IMR-90 (cell line): ENCODE measurements around the gene LGALS3. TPM values are rescaled to one million over a fixed set of nuclear protein-coding genes. Genes with fewer than 3 reads are reported as not detected.

ENCODE experiments used
- ATAC-seq: fragments of 200-7000 bp; cut with Tn5 transposase; 2 replicates; pipeline ENCODE4 v1.9.1; 2020; ENCODE audit warnings: low read depth, mild to moderate bottlenecking, moderate library complexity
- BruUV-seq: library from RNA; stranded (reverse); fragments of 400-500 nt; replicated peaks from 2 replicates; lab custom pipeline; 2021; lab: Mats Ljungman, UMichigan
- CTCF ChIA-PET: fragments of 300-600 bp; formaldehyde crosslinking; extraction: SDS; loops from one replicate; lab custom pipeline; 2021; ENCODE audit warnings: antibody characterized with exemption; lab: Yijun Ruan, JAX
- POLR2A ChIA-PET: fragments of 300-600 bp; sonication (Branson Sonifier 250); formaldehyde crosslinking; loops from one replicate; lab custom pipeline; 2022; ENCODE audit warnings: antibody characterized with exemption; ENCODE audit not compliant: unreplicated experiment; lab: Charles Lee
- DNase-seq: peaks from one replicate; pipeline ENCODE4 v3.0.0; 2013
- H2AFZ ChIP-seq: replicated peaks from 2 replicates; pipeline ENCODE3; 2013; ENCODE audit warnings: low read length, mild to moderate bottlenecking; ENCODE audit not compliant: poor library complexity
- H2AK5ac ChIP-seq: 2 replicates; pipeline ENCODE4 v1.6.1; 2013; ENCODE audit warnings: low read depth, low read length, inconsistent platforms
- H2AK9ac ChIP-seq: replicated peaks from 2 replicates; pipeline ENCODE3; 2013; ENCODE audit warnings: mild to moderate bottlenecking, low read depth, low read length, moderate library complexity; ENCODE audit not compliant: poor library complexity
- H2BK120ac ChIP-seq: 2 replicates; pipeline ENCODE4 v1.6.1; 2013; ENCODE audit warnings: low read depth, low read length, inconsistent platforms
- H2BK15ac ChIP-seq: 3 replicates; pipeline ENCODE4 v1.6.1; 2013; ENCODE audit warnings: low read depth, low read length, inconsistent platforms
- H2BK20ac ChIP-seq: 2 replicates; pipeline ENCODE4 v1.6.1; 2013; ENCODE audit warnings: low read depth, mild to moderate bottlenecking, inconsistent platforms, low read length, moderate library complexity
- H2BK5ac ChIP-seq: 2 replicates; pipeline ENCODE4 v1.6.1; 2013; ENCODE audit warnings: mild to moderate bottlenecking, low read depth, low read length, inconsistent platforms; ENCODE audit not compliant: poor library complexity, severe bottlenecking
- H3K14ac ChIP-seq: replicated peaks from 2 replicates; pipeline ENCODE4 v1.6.1; 2013; ENCODE audit warnings: low read depth, low read length, inconsistent platforms
- H3K18ac ChIP-seq: 2 replicates; pipeline ENCODE4 v1.6.1; 2013; ENCODE audit warnings: low read depth, low read length, control low read depth
- H3K23ac ChIP-seq: 2 replicates; pipeline ENCODE4 v1.6.1; 2013; ENCODE audit warnings: low read depth, low read length, inconsistent platforms
- H3K27ac ChIP-seq: 2 replicates; pipeline ENCODE4 v1.5.1; 2013; ENCODE audit warnings: mild to moderate bottlenecking, control low read depth, low read length; ENCODE audit not compliant: insufficient read depth
- H3K27me3 ChIP-seq: 2 replicates; pipeline ENCODE4 v1.6.1; 2013; ENCODE audit warnings: low read length; ENCODE audit not compliant: control insufficient read depth, insufficient read depth
- H3K36me3 ChIP-seq: 2 replicates; pipeline ENCODE4 v1.6.1; 2013; ENCODE audit warnings: low read length, mixed read lengths; ENCODE audit not compliant: control insufficient read depth, insufficient read depth
- H3K4ac ChIP-seq: 2 replicates; pipeline ENCODE4 v1.6.1; 2013; ENCODE audit warnings: low read depth, low read length, inconsistent platforms
- H3K4me1 ChIP-seq: 2 replicates; pipeline ENCODE4 v1.6.1; 2013; ENCODE audit warnings: low read length, mixed read lengths; ENCODE audit not compliant: control insufficient read depth, insufficient read depth
- H3K4me2 ChIP-seq: 2 replicates; pipeline ENCODE4 v1.6.1; 2013; ENCODE audit warnings: low read depth, mild to moderate bottlenecking, control low read depth, low read length, moderate library complexity
- H3K4me3 ChIP-seq: 2 replicates; pipeline ENCODE4 v1.5.1; 2013; ENCODE audit warnings: low read depth, mild to moderate bottlenecking, control low read depth, low read length, moderate library complexity; ENCODE audit not compliant: insufficient read depth
- H3K56ac ChIP-seq: 2 replicates; pipeline ENCODE4 v1.6.1; 2013; ENCODE audit warnings: low read length, inconsistent platforms; ENCODE audit not compliant: insufficient read depth; ENCODE audit errors: extremely low read depth
- H3K79me1 ChIP-seq, 2 experiments: 2 replicates each; pipeline ENCODE4 v1.6.1; 2013; ENCODE audit warnings: low read length in 2 of 2, inconsistent platforms in 1 of 2, low read depth in 1 of 2
- H3K9ac ChIP-seq: 2 replicates; pipeline ENCODE4 v1.6.1; 2013; ENCODE audit warnings: low read depth, low read length, control low read depth
- H3K9me1 ChIP-seq: 2 replicates; pipeline ENCODE4 v1.6.1; 2013; ENCODE audit warnings: low read length, inconsistent platforms; ENCODE audit not compliant: insufficient read depth
- H3K9me3 ChIP-seq: 2 replicates; pipeline ENCODE4 v1.6.1; 2013; ENCODE audit warnings: low read length; ENCODE audit not compliant: control insufficient read depth, insufficient read depth
- H4K20me1 ChIP-seq: 2 replicates; pipeline ENCODE4 v1.6.1; 2013; ENCODE audit warnings: low read length, inconsistent platforms; ENCODE audit not compliant: insufficient read depth
- H4K5ac ChIP-seq: 2 replicates; pipeline ENCODE4 v1.6.1; 2013; ENCODE audit warnings: mild to moderate bottlenecking, low read depth, low read length, control low read depth
- H4K8ac ChIP-seq, 2 experiments: 2 replicates each; pipeline ENCODE4 v1.6.1; 2013; ENCODE audit warnings: low read depth in 2 of 2, low read length in 2 of 2, control low read depth in 1 of 2, inconsistent platforms in 1 of 2
- H4K91ac ChIP-seq: 2 replicates; pipeline ENCODE4 v1.6.1; 2013; ENCODE audit warnings: low read depth, low read length, inconsistent platforms; ENCODE audit not compliant: insufficient read depth
- BHLHE40 ChIP-seq: fragments of 150-350 bp; IDR thresholded peaks from 2 replicates; pipeline ENCODE4 v1.6.1; 2016; ENCODE audit warnings: mild to moderate bottlenecking, low read depth, low read length
- NFE2L2 ChIP-seq: fragments of 150-350 bp; IDR thresholded peaks from 2 replicates; pipeline ENCODE4 v1.6.1; 2016; ENCODE audit warnings: low read depth, mild to moderate bottlenecking, low read length
- WGBS, 2 experiments: methylation state at CpG; one replicate each; pipeline versions ENCODE4 v1.1.5 to v1.1.7; 2013; ENCODE audit warnings: missing lambda C conversion rate in 2 of 2; ENCODE audit not compliant: insufficient read length in 1 of 2; ENCODE audit errors: extremely low coverage in 2 of 2; 5-methylcytosine and 5-hydroxymethylcytosine counted together
- dilution Hi-C: fragments of 300-500 bp; cut with HindIII; formaldehyde crosslinking; loops from one replicate; pipeline ENCODE4 v1.14.3; 2018; ENCODE audit warnings: low sequenced_read_pairs; ENCODE audit not compliant: unreplicated experiment
- in situ Hi-C: fragments of 300-500 bp; cut with MboI; formaldehyde crosslinking; loops from 3 replicates; pipeline ENCODE4 v1.14.3; 2019; ENCODE audit warnings: low sequenced_read_pairs, inconsistent platforms, mixed read lengths
- intact Hi-C: fragments of 100-400 bp; cut with micrococcal nuclease; formaldehyde crosslinking; loops from 2 replicates; pipeline ENCODE4 v1.10.0; 2022
- polyA plus RNA-seq, 3 experiments: library from polyadenylated mRNA; depleted of rRNA; stranded (reverse); fragments of >200 nt; gene quantifications; 2 replicates each; pipeline ENCODE4 v1.2.3, GENCODE V29; 2012; ENCODE audit warnings: low replicate concordance in 1 of 3
- total RNA-seq: library from RNA; depleted of rRNA; stranded (reverse); fragments of >200 nt; gene quantifications from 2 replicates; pipeline ENCODE4 v1.2.3, GENCODE V29; 2012

Gene LGALS3
- total and polyA plus RNA-seq, 2 of the 4 experiments (the other 2 are of a cell fraction) = 84.4 to 171 TPM

DNA sequence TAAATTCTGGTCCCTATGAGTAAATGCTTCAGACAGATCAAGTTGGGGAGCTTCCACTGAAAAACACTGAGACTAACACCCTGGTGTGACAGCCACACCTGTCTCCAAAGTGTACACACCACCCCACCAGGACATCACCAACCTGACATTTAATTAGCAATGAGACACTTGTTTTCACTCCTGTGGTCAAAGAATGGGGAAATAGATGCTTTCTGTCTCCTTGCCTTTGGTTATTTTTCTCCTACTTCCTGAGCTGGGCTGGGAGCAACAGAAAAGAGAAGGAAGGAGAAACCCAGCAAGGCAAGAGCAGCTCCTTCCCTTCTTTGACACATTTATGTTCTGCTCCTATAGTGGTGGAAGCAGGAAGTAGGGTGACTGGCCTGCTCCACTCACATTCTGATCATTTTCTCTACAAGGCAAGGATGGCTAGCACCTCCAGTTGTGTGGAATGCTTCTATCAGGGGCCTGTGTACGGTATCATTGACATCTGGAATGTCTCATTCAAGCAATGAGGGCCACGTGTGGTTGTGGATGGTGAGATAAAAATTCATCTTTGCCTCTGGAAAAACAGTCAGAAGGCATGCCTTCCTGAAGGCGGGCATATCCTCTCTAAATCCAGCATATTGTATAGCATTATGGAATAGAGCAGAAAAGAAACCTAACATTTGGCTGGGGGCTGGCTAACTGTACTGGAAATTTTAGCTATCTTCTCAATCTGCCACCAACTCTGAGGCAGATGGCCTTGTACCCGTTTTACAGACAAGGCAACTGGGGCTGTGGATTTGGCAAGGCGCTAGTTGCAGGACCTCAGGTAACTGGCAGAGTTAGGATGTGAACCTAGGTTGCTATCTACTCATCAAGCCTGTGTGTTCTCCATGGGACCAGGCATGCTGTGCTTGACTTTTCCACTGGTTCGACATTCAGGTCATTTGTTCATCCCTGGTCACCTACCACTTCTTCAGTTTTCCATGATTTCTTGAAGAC is 24.8 kb upstream of the LGALS3 start:
- Histone ChIP-seq H3K79me1 (peaks cover 2 to 18% of the 10 kb centered on the region in 2 experiments; a peak in 3 of 4 replicates), H3K36me3 (no peaks in the 10 kb centered on the region), H3K27ac (peak overlapping the region; percentile 96), H2BK5ac (peak overlapping the region; percentile 97), H4K91ac (peak overlapping the region; percentile 99), H3K56ac (peak overlapping the region; percentile 93), H2AK9ac (peak overlapping the region; percentile 92), H3K9me1 (peaks cover 20% of the 10 kb centered on the region), H3K9ac (peak overlapping the region; percentile 68), H3K4me1 (peaks cover 30% of the 10 kb centered on the region), H3K18ac (peak overlapping the region; percentile 98), H3K27me3 (no peaks in the 10 kb centered on the region), H3K4ac (peak overlapping the region; percentile 99), H2BK15ac (peak overlapping the region; percentile 96), H2BK120ac (peak overlapping the region; percentile 99), H3K4me3 (no peak overlapping the region), H3K14ac (peak overlapping the region; percentile 96), H3K4me2 (no peak overlapping the region), H4K5ac (peak overlapping the region; percentile 94), H2BK20ac (peak overlapping the region; percentile 99), H4K20me1 (0 out of 2 replicates have a peak, but pooled peaks cover 3% of the 10 kb centered on the region), H4K8ac (peak overlapping the region; percentile 45 to 90), H2AFZ (peak overlapping the region; percentile 50), H3K9me3 (peaks cover 7% of the 10 kb centered on the region), H2AK5ac (peak overlapping the region; percentile 93), H3K23ac (peak overlapping the region; percentile 92)
- intact Hi-C loops = loop anchor here (2.0 to 5.0 kb wide), 3 partner anchors 19 to 48 kb away; no protein-coding TSS in a partner anchor
- no peak for ATAC-seq
- DNase-seq = no peak
- POLR2A ChIA-PET = interaction anchor here (0.5 to 1.2 kb wide), 2 partner anchors 25 to 95 kb away, joined by 3 to 6 read pairs; partner anchors contain the start of gene LGALS3
- in situ Hi-C loops = no loop called here
- CTCF ChIA-PET = interaction anchor here (1.0 kb wide), 1 partner anchor 33 kb away, joined by 4 read pairs; no protein-coding TSS in a partner anchor
- dilution Hi-C loops = no loop called here
- no peak for TF ChIP-seq BHLHE40
- TF ChIP-seq NFE2L2 = no peak
- no CpG with 5 or more reads among the region's 6 CpGs for WGBS, 2 experiments
- BruUV-seq = no TSS peak
